ENCODE results near the gene USP22. TPM values are rescaled to one million over a fixed set of nuclear protein-coding genes. Genes with fewer than 3 reads are reported as not detected.

The USP22 gene
- total RNA-seq, 1 donor from 2014 or later: 279 TPM

DNA sequence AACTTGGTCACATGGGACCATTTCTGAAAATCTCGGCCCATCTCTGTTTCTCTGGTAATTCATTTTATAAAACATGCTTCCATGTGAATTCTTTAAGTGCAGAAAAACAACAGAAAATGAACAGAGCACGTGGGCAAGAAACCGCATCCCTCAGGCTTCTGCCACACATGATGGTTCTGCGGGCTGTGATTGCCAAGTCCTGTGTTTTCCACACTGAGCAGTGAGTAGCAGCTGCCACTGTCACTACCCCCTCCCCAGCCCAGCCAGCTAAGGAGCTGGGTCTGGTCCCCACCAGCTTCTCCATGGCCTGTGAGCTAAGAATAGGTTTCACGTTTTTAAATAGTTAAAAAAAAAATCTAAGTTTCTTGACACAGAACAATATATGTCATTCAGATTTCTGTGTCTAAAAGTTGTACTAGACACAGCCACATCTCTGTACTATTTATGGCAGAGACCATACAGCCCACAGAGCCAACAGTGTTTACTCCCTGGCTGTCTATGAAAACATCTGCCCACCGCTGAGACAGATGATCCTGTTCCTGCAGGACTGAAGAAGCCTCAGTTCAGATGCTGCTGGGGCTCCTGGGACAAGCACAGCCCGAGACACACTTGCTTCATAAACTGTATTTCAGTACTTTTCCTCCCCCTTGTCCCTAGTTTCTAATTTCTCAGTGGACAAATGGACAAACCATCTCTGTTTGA is 41.5 kb downstream of the USP22 start:
- no peak for DNase-seq (ENCODE audit: extremely low spot score, unreplicated experiment)
- Mint-ChIP-seq H3K27me3 (no peaks in the 10 kb centered on the region), H3K9me3 (no peaks in the 10 kb centered on the region), H3K36me3 (peaks cover 16% of the 10 kb centered on the region), H3K27ac (peak overlapping the region; percentile 82), H3K4me1 (ENCODE audit: unreplicated experiment) (peaks cover 16% of the 10 kb centered on the region), H3K4me3 (no peak overlapping the region)
- TF ChIP-seq, protein P1, sequence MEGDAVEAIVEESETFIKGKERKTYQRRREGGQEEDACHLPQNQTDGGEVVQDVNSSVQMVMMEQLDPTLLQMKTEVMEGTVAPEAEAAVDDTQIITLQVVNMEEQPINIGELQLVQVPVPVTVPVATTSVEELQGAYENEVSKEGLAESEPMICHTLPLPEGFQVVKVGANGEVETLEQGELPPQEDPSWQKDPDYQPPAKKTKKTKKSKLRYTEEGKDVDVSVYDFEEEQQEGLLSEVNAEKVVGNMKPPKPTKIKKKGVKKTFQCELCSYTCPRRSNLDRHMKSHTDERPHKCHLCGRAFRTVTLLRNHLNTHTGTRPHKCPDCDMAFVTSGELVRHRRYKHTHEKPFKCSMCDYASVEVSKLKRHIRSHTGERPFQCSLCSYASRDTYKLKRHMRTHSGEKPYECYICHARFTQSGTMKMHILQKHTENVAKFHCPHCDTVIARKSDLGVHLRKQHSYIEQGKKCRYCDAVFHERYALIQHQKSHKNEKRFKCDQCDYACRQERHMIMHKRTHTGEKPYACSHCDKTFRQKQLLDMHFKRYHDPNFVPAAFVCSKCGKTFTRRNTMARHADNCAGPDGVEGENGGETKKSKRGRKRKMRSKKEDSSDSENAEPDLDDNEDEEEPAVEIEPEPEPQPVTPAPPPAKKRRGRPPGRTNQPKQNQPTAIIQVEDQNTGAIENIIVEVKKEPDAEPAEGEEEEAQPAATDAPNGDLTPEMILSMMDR (conservative IDR thresholded peaks at IDR 0.05): no peak

DNA sequence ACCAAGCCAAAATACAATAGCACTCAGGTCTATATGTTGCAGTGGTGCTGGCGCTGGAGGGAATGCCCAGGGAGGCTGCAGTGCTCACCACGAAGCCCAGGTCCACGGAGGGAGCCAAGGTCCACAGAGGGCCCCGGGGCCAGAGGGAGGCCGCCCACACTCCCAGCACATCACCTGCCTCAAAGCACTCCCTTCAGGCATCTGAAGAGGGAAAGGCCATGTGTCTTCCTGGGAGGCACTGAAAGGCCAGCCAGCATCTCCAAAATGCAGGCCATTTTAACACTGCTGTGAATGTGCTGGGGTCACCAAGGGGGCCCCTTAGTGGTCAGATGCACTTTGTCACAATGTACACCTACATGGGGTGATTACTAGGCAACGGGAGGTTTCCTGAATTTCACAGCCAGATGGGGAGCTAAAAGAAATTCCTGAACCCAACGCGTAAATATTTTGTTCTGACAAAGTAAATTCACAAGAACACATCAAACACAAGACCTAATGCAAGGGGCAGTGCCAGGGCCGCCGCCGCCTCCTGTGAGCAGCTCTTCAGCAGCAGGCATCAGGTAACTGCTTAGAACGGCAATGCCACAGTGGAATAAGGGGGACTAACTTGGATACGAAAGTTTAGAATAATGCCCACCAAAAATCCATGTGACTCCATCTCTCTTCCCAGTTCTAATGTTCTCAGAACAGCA is 42.8 kb downstream of the USP22 start:
- Mint-ChIP-seq H3K4me3 (no peak overlapping the region), H3K27ac (no peak overlapping the region), H3K27me3 (no peaks in the 10 kb centered on the region), H3K9me3 (no peaks in the 10 kb centered on the region), H3K4me1 (ENCODE audit: unreplicated experiment) (peaks cover 16% of the 10 kb centered on the region), H3K36me3 (peaks cover 9% of the 10 kb centered on the region)
- TF ChIP-seq, protein P1 (conservative IDR thresholded peaks at IDR 0.05): no peak
- DNase-seq (ENCODE audit: extremely low spot score, unreplicated experiment): no peak

DNA sequence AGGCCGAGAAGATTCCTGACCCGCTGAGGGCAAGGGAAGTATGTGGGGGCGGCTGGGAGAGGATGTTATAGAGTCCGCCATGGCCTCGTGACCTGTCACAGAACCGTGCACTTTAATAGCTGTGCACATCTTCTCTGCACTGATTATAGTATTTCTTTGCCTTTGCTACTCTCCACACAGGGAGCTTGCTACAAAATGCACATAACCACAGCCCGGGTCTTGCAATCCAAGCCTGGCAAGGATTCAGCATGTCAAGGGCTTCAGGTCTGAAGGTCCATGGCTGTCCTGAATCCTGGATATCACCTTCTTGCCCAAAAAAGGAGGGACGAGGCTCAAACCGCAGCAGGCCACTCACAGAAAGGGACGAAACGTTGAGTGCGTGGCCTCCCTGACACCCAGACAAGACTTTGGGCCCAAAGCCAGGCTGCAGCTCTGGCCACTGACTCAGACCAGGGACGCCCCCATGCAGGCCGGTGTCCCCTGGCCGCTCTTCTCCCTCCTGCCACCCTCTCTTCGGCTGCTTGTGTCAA is 43.7 kb downstream of the USP22 start:
- no peaks in the 10 kb centered on the region for H3K27me3 Mint-ChIP-seq
- peaks cover 9% of the 10 kb centered on the region for H3K36me3 Mint-ChIP-seq
- peaks cover 16% of the 10 kb centered on the region for H3K4me1 Mint-ChIP-seq (ENCODE audit: unreplicated experiment)
- H3K27ac Mint-ChIP-seq: peak overlapping the region; percentile 41
- DNase-seq (ENCODE audit: extremely low spot score, unreplicated experiment): no peak
- no peaks in the 10 kb centered on the region for H3K9me3 Mint-ChIP-seq
- TF ChIP-seq, protein P1 (conservative IDR thresholded peaks at IDR 0.05): no peak
- H3K4me3 Mint-ChIP-seq: no peak overlapping the region

DNA sequence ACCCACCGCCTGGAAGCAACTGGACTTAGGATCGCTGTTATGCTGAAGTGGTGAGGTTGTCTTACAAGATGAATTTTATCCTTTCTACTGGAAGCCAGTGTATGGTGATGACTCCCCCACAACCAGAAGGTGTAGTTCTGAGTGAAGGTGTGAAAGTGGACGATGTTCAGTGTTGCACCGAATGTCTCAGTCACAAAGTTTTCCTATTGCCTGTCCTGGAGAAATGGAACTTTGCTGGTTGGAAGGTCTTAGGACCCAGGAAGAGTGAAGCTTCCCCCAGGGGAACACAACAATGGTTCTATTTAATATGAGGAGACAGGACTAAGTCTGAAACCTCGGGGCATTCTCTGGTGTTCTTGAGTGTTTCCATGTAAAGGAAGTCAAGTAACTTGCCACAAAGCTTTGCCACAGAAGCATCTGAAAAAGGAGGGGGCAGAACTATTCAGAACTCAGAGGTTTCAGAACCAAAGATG is 44.2 kb downstream of the USP22 start:
- Mint-ChIP-seq H3K4me1 (ENCODE audit: unreplicated experiment) (peaks cover 16% of the 10 kb centered on the region), H3K9me3 (no peaks in the 10 kb centered on the region), H3K4me3 (no peak overlapping the region), H3K27me3 (no peaks in the 10 kb centered on the region), H3K27ac (peak overlapping the region; percentile 41), H3K36me3 (peaks cover 9% of the 10 kb centered on the region)
- DNase-seq (ENCODE audit: extremely low spot score, unreplicated experiment): no peak
- TF ChIP-seq, protein P1 (conservative IDR thresholded peaks at IDR 0.05): no peak

DNA sequence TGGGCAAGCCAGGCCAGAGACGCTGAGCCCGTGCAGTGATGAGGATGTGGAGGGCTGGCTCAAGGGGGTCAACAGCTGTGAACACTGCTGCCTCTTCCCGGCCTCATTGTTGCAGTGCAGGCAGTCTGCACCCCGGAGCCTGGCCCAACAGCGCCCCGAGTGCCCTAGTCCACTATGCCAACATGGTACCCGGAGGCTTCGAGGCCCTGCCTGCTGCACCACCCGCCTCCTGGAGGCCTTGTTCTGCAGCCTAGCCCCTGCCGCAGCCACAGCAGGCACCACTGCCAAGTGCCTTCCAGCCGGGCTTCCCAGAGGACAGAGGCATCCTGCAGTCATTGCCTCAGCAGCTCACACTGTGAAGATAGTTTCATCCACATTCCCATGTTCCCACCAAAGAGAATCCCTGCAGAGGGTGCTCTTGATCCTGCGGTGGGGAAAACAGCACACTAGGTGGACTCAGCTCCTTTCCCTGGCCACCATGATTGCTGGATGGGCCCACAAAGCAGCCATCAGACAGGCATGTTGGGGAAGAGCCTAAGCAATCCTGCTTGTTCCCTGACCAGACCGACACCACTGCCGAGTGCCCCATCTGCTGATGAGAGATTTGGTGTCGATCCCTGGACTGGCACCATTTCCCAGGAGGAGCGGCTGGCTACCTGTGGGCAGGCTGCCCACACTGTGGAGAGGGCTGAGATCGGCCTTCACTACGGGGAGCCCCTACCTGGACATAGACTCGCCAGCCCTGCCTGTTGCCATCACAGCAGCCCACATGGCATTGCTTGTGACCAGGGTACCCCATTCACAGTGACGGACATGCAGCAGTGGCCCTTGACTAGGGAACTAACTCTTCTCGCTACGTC is 44.9 kb downstream of the USP22 start:
- H3K9me3 Mint-ChIP-seq: no peaks in the 10 kb centered on the region
- no peak overlapping the region for H3K4me3 Mint-ChIP-seq
- H3K36me3 Mint-ChIP-seq: peaks cover 13% of the 10 kb centered on the region
- no peaks in the 10 kb centered on the region for H3K27me3 Mint-ChIP-seq
- peaks cover 23% of the 10 kb centered on the region for H3K4me1 Mint-ChIP-seq (ENCODE audit: unreplicated experiment)
- H3K27ac Mint-ChIP-seq: no peak overlapping the region
- DNase-seq (ENCODE audit: extremely low spot score, unreplicated experiment): no peak
- TF ChIP-seq, protein P1 (conservative IDR thresholded peaks at IDR 0.05): no peak

Measured in type B pancreatic cell (in vitro differentiated cells).